Measurements from ENCODE around the gene DCTN5.
"Not testable (repeated sequence)": the region's sequence is repeated elsewhere in the genome, so short reads cannot be mapped to it uniquely, and the experiment has no call there.

The DCTN5 gene

DNA sequence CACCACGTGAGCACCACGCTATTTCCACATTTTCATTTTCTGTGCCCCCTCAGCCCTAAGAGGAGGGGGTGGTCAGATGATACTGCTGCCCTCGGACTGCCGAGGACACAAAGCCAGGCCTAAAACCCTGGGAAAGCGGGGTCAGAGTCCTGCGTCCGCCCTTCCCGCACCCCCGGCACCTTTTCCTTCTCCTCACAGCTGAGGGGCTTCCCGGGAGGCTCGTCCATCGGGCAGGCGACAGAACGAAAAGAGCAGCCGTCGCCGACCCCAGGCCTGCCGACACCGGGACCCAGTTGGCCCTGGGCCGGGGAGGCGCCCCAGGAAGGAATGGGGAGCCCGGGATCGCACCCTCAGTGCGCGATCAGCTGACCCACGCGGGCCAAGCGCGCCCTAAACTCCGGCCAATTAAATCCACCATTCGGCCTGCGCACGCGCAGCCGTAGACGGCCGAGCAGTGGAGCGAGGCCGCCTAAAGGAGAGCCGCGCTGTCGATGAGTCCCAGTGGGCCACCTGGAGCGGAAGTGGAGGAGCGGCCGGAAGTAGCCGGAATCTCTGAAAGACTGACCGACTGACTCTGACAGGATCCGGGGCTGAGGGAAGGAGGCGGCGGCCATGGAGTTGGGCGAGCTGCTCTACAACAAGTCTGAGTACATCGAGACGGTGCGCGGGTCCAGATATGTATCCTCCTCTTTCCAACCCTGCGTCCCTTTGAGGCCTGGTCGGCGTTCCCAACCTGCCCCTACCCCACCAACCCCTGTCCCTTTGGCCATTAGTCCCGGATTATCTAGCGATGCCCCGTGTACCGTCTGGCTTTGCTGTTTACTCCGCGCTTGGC lies at the start of gene DCTN5, which contains the start of gene PALB2:
Gene DCTN5 (plus strand): TSS at position 536 of the 835 bp plus-strand sequence. CDS start 77 bp downstream, at position 613.
Gene PALB2 (minus strand): TSS at position 380 of the 835 bp plus-strand sequence. CDS start 153 bp downstream, at position 227.
- DNase-seq: peak; percentile 97

DNA sequence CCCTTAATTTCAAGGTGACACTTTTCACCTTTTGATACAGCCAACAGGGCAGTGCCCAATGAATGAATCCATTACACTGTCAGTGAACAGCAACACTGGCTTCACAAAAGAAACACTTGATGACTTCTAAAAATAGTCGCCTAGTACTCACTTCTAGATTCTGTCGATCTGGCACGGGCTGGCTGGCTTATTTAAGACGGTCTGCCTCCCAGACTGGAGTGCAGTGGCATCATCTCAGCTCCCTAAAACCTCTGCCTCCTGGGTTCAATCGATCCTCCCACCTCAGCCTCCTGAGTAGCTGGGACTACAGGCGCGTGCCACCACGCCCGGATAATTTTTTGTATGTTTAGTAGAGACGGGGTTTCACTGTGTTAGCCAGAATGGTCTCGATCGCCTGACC lies 47.1 kb upstream of the DCTN5 start:
- no peak for DNase-seq

DNA sequence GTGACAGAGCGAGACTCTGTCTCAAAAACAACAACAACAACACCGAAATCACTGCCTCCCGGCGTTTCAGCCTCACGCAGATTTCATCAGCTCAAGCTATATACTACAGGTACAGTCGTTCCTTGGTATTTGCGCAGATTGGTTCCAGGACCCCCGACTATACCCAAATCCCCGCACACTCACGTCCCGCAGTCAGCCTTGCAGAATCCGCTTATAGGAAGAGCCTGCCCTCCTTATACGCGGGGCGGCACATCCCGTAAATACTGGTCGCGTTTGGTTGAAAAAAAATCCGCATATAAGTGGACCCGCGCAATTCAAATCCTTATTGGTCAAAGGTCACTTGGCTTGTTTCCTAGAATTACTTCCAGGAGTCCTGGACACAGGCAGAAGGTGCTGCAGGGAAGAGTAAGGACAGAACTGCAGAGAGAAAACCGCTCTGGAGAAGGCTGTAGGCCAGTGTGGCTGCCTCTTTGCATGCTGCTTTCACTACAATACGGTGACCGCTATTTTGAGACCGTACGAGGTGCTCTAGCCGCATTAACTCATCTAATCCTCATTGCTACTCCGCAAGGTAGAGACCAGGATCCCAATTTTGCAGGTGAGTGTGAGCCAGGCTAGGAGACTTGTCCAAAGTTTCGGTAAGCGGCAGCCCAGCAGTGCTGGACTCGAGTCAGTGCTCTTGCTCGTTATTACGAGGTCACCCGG lies 45.9 kb upstream of the DCTN5 start:
- no peak for DNase-seq

DNA sequence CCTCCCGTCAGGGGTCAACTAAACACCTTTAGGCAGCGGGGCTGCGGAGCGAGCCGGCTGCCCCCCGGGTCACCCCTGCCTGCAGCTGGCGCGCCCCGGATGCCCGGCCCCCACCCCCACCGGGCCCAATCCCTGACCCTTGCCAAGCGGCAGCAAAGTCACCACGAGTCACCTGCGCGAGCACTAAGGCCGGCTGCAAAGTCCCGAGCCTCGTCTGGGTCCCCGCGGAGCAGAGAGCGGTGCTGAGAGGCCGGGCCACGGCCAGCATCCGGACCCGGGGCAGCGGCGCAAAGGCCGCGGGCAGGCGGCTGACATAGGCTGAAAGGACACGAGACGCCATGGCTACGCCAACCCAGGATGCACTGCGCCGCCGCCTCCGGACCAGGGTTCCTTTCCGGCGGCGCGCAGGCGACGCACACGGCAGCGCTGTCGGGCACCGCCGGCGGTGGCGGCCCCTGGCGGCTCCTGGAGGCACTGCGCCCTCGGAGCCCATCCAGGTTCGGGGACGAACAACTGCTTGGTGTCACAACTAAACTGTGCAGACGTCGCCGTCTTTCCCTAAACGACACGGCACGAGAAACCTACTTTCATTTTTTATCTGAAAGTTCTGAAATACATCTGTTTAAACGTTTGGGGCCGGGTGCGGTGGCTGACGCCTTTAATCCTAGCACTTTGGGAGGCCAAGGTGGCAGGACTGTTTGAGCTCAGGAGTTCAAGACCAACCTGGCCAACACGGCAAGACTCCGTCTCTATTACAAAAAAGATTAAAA lies 45.1 kb upstream of the DCTN5 start, which contains the start of gene NDUFAB1:
Gene NDUFAB1 (minus strand): TSS at position 366 of the 770 bp plus-strand sequence. CDS start 26 bp downstream, at position 340.
- DNase-seq: peak; percentile 77

DNA sequence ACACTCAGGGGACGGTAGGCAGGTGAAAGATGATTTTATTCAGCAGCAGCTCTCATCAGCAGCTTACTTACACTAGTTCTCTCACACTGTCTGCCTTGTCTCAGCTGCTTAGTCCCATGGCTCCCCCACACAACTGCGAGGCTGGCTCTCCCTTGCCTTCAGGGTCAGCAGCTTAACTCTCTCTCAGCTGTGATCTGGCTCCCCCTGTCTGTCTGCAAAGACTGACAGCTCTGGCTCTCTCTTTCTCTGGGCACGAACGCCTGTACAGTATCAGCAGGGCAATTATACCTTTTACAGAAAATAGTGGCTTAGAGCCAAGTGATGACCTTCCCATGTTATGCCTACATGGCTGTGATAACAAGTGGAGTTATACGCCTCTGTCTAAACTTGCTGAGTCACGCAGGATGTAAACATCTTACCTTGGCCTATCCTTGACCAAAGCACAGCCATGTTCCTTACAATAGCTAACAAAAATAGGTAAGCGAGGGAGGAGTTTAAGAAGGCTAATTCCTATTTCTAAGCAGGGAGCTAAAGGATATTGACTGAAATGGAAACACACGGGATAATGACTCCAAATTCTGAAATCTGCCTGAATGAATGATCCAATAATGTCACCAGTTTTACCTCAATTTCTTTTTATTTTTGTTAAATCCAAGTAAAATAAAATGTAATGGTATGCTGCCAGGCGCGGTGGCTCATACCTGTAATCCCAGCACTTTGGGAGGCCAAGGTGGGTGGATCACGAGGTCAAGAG lies 44.1 kb upstream of the DCTN5 start:
- DNase-seq: peak; percentile 18

DNA sequence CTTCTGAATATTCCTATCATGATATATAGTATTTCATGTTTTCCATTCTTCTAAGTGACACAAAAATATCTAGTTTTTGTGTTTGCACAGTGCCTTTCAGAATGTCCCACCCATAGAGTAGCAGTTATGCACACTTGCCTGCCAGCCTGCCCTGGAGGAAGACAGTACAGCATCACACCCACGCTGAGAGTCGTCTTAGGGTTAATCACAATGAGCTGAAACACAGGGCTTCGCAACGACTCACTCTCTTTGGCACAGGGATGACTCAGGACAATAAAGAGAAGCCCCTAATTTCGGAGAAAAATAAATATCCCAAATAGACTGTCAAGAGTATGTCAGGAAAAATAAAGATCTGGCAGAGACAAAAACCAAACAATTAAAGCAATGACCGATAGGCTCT lies 33.5 kb upstream of the DCTN5 start:
- DNase-seq: peak; percentile 15

DNA sequence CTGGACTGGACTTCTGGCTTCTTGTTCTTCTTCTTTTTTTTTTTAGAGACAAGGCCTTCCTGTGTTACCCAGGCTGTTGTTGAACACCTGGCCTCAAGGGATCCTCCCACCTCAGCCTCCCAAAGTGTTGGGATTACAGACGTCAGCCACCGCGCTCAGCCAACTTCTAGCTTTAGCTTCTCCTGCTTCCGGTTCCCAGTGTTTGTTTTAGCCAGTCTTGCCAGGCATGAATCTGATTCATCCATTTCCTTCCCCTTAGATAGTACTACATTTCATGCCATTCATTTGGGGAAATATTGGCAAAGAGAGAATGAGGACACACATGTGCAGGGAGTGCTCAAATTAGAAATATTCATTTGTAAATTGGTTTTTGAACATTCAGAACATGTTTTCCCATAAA lies 33.1 kb upstream of the DCTN5 start:
- DNase-seq: peak; percentile 86

DNA sequence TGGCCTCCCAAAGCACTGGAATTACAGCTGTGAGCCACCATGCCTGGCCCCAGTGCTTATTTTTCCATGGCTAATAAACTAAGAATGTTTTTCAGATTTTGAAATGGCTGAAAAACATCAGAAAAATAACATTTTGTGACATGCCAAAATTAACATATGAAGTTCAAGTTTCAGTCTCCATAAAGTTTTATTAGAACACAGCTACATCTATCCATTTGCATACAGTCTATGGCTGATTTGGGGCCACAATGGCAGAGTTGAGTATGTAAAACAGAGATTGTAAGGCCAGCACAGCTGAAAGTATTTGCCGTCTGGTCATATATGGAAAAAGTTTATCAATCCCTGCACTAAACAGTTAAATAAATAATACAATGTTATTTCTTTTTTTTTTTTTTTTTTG lies 31.3 kb upstream of the DCTN5 start:
- no peak for DNase-seq

DNA sequence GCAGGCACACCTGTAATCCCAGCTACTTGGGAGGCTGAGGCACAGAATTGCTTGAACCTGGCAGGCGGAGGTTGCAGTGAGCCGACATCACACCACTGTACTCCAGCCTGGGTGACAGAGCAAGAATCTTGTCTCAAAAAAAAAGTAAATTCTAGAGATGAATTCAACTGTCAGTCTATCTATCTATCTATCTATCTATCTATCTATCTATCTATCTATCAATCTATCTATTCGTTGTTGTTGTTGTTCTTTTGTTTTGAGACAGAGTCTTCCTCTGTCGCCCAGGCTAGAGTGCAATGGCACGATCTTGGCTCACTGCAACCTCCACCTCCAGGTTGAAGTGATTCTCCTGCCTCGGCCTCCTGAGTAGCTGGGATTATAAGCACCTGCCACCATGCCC lies 30.4 kb upstream of the DCTN5 start:
- not testable (repeated sequence) for DNase-seq

DNA sequence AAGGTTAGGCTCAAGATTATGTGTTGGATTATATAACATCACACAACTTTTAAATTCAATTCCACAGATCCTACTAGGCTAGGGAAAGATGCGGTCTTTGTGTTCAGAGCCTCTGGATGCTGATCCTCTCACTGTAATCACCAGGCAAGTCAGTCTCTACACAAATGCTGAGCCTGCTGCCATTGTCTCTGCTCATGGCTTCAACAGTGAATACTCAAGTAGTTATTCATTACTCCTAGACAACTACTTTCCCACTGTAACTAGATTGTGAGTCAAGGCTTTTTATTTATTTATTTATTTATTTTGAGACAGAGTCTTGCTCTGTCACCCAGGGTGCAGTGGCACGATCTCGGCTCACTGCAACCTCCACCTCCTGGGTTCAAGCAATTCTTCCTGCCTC lies 29.3 kb upstream of the DCTN5 start:
- no peak for DNase-seq

DNA sequence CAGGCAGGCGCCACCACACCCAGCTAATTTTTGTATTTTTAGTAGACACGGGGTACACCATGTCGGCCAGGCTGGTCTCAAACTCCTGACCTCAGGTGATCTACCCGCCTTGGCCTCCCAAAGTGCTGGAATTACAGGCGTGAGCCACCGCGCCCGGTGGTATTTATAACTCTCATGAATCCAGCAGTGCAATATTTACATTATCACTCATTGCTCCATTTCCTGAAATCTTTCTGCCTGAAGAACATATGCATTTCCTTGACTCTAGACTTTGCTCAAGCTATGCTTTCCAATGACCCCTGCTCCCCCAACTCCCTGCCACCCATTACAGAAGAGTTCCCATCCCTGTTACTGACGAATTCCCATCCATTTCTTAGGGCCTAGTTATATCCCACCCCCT lies 25.5 kb upstream of the DCTN5 start:
- no peak for DNase-seq

DNA sequence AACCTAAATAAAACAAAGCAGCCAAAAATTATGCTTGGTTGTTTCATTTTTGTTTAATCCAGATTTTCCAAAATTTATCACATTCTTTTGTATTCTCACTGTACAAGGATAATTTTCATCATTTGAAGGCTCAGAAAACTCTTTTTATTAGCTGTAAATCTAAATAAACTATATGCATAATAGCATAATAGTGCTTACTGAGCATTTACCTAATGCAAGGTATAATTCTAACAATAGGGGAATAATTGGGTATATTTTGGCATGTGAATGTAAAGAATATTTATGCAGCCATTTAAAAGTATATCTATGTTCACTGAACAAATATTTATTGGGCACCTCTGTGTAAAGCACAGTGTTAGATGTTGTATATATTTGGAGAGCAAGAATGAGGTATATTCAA lies 17.2 kb upstream of the DCTN5 start:
- DNase-seq: no peak

DNA sequence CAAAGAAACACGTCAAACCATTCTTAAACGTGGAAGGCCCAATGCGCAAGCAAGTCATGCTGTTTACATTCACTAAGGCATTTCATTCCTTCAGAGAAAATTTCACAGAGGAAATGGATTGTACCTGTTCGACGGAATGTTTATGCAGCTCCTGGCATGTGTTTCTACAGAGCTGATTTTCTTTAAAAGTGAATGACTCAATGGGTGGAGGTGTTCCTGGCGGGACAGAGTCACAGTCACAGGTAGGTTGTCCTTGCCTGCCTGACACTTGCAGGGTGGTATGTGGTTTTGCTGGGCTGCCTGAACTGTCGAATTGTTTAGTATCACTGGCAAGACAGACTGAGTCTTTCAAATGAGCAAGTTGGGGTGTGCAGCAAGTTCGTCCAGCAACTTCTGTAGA lies 11.8 kb upstream of the DCTN5 start:
- no peak for DNase-seq

DNA sequence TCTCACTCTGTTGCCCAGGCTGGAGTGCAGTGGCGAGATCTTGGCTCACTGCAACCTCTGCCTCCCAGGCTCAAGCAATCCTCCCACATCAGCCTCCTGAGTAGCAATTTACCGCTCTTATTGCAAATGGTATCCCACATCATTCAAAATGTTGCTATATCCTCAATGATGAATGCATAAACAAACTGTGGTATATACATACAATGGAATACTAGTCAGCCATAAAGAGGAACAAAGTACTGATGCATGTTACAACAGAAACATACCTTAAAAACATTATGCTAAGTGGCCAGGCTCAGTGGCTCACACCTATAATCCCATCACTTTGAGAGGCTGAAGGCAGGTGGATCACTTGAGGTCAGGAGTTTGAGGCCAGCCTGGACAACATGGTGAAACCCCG lies 9.4 kb upstream of the DCTN5 start:
- DNase-seq: not testable (repeated sequence)

DNA sequence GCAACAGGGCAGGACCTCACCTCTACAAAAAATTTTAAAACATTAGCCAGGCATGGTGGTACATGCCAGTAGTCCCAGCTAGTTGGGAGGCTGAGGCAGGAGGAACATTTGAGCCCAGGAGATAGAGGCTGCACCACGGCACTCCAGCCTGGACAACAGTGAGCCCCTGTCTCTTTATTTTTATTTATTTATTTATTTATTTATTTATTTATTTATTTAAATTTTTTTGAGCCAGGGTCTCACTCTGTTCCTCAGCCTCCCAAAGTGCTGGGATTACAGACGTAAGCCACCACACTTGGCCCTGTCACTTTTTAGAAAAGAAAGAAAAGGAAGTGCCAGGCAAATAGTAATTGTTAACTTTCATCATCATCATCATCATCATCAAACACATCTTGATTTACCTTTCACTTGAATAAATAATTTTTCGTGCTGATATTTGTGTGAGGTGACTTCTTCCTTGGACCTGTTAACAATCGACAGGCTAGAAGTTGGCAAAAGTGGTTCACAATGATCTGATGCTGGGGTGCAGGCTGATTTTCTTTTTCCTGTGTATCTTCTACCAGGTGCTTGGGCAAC lies 6.7 kb upstream of the DCTN5 start:
- DNase-seq: no peak

DNA sequence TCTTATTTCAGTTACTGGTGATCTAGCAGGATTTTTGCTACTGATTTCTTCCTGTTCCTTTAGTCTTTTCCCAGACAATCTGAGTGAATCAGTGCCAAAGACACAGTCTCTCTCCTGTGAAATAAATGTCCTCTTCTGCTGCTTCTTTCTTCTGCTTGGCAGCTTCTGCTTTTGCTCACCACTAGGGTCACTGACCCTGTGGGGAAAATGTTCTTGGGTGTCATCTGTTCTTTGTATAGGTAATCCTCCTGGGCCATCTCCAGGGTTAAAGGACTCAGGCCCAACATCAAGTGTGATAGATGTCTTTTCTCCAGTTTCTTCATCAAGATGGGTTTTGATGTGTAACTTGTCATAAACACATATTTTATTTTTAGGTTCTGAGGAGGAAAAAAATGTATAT lies 5.3 kb upstream of the DCTN5 start:
- no peak for DNase-seq

DNA sequence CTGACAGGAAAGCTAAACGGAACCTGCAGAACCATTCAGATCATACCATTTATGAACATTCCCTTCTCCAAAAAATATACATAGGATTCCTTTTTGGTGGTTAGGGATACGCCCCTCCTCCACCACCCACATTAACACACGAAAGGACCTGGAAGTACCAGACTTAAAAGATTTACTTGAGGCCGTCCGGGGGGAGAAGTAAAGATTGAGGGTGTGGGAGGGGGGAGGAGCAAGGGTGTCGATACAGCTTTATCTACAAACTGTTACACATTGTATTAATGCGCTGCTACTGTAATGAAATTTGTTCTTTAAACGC lies 693 bp upstream of the DCTN5 start:
- DNase-seq: no peak

DNA sequence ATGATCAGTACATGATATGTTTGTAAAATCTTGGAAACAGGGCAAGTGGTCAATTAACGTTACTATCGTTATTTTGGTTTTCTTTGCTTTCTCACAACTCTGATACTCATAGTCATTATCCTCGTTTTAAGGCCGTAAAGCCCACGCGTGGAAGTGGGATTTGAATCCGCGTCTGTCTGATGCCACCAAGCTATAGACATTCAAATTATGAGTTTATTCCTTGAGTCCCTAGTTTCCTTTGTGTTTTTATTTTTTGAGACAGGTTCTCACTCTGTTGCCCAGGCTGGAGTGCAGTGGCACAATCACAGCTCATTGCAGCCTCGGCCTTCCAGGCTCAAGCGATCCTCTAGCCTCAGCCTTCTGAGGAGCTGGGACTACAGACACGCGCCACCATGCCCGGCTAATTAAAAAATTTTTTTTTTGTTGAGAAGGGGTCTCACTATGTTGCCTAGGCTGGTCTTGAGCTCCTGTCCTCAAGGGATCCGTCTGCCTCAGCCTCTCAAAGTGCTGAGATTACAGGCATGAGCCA lies 1.0 kb downstream of the DCTN5 start:
- DNase-seq: no peak

DNA sequence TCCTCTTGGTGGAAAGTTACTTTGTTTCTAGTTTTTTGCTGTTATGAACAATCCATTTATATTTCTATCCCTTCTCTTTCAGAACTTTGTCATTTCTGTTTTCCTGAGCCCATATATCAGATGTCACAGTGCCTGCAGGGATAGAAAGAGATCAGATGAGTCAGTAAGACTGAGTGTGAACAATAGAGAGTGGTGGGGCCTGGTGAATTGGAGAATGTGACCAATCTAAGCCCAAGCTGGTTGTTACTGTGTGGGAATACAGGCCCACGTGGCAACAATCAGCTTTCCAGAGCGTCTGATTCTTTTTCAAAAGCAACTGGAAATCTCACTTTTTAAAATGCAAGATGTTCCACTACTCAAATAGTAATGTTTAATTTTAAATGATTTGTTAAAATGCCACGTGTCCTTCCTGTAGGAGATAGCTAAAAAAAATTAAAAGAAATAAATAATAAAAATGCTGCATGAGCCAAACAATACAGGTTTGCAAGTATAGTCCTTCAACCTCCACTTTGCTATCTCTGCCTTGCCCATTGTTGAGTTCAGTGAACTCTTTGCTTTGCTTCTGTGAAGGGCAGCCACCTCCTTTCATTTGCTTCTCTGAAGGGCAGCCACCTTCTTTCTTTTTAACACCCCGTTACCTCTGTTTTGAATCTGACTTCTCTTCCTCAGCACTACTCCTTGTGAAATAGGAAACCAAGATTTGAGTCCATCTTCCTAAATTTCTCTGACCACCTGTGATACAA lies 9.6 kb downstream of the DCTN5 start:
- DNase-seq: no peak

DNA sequence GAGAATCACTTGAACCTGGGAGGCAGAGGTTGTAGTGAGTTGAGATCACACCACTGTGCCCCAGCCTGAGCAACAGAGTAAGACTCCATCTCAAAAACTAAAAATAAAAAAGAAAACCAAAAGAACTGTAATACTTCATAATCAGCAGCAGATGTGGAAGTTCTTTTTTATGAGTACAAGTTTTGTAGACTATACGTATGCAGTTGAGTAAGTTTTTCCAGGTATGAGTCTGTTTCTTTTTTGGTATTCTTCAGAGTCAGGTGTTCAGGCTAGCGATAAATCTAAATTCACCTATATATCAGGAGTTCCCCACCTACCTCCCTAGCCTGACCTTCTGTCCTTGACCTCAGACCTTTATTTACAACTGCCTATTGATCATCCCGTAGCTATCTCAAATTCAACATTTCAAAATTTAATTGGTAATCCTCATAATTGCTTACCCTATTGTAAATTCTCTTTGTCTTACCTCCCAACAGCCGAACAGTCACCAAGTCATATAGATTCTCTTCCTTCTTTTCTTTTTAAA lies 10.7 kb downstream of the DCTN5 start:
- no peak for DNase-seq

DNA sequence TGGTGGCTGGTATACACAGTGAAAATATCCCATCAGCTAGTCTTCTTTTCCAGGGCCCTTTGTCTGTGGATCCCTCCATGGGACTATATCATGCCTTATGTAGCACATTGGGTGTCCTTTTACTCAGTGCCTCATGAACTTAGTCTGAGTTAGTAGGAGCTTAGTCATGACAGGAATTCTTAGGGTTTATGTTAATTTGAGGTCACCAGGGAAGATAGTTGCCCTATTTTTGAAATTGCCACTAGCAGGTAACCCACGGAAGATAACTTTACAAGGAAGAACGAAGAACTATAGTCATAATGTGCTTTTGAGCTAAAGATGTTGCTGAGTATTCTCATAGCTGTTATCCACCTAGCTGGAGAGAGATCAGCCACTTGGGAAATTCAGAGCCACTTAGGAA lies 22.7 kb downstream of the DCTN5 start:
- DNase-seq: no peak

All from NCI-H226 (cell line).